ENCODE measurements around the gene GIGYF2.

GRCh38 chr2:232659359-232659758 lies 37.8 kb upstream of the GIGYF2 start:
- TF ChIP-seq, protein P1, sequence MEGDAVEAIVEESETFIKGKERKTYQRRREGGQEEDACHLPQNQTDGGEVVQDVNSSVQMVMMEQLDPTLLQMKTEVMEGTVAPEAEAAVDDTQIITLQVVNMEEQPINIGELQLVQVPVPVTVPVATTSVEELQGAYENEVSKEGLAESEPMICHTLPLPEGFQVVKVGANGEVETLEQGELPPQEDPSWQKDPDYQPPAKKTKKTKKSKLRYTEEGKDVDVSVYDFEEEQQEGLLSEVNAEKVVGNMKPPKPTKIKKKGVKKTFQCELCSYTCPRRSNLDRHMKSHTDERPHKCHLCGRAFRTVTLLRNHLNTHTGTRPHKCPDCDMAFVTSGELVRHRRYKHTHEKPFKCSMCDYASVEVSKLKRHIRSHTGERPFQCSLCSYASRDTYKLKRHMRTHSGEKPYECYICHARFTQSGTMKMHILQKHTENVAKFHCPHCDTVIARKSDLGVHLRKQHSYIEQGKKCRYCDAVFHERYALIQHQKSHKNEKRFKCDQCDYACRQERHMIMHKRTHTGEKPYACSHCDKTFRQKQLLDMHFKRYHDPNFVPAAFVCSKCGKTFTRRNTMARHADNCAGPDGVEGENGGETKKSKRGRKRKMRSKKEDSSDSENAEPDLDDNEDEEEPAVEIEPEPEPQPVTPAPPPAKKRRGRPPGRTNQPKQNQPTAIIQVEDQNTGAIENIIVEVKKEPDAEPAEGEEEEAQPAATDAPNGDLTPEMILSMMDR (IDR thresholded peaks at IDR 0.05) = no peak
- TF ChIP-seq POLR2A (IDR thresholded peaks at IDR 0.05) = no peak

Measured in heart left ventricle (tissue), 13 donors.